Astrocyte (in vitro differentiated cells and primary cell): ENCODE results near the gene MAGEB16.

Experiments used
- CTCF ChIP-seq: IDR thresholded peaks from 2 replicates; pipeline ENCODE4 v1.5.1; 2011; ENCODE audit warnings: low read depth, mild to moderate bottlenecking, inconsistent platforms, low read length, moderate library complexity; ENCODE audit not compliant: insufficient read depth
- EZH2 ChIP-seq: IDR thresholded peaks from 2 replicates; pipeline ENCODE4 v1.6.1; 2012; ENCODE audit warnings: mild to moderate bottlenecking, low read length, inconsistent platforms; ENCODE audit not compliant: insufficient read depth

- TF ChIP-seq CTCF (no peak), EZH2 (no peak)
Measured at GRCh38 chrX:35787867-35788266, 10.3 kb upstream of the MAGEB16 start.
